Measurements from ENCODE around the gene MRPS14.

MRPS14 gene

GRCh38 chr1:174995916-174996315 lies 27.3 kb downstream of the MRPS14 start:
- TF ChIP-seq EZH2phosphoT487 (IDR thresholded peaks at IDR 0.05; ENCODE audit: borderline replicate concordance, low read length) (no peak), CTCF (IDR thresholded peaks at IDR 0.05; ENCODE audit: low read depth, low read length, poor library complexity, severe bottlenecking) (no peak)
- peaks cover 45% of the 10 kb centered on the region for H3K79me2 ChIP-seq (ENCODE audit: control insufficient read depth, low read length)
- no peaks in the 10 kb centered on the region for H3K27me3 ChIP-seq (ENCODE audit: control insufficient read depth, low read length)
- peaks cover 67% of the 10 kb centered on the region for H3K36me3 ChIP-seq (ENCODE audit: control insufficient read depth, low read length)
- H3K9me3 ChIP-seq (ENCODE audit: control insufficient read depth, insufficient read depth, low read length), result no peaks in the 10 kb centered on the region
- no peak overlapping the region for H3K4me3 ChIP-seq (ENCODE audit: low read length)
- peaks cover 18% of the 10 kb centered on the region for H3F3A ChIP-seq (ENCODE audit: control insufficient read depth, insufficient read depth)
- H3K4me1 ChIP-seq (ENCODE audit: control insufficient read depth, low read length), result peaks cover 22% of the 10 kb centered on the region
- H3K4me2 ChIP-seq (ENCODE audit: low read length), result no peak overlapping the region
- no peak overlapping the region for H3K27ac ChIP-seq (ENCODE audit: low read depth, low read length)
- no peaks in the 10 kb centered on the region for H4K20me1 ChIP-seq (ENCODE audit: control insufficient read depth, insufficient read depth, low read depth, low read length)
- H3K9me2 ChIP-seq (replicated peaks; ENCODE audit: control insufficient read depth, low read length), result no peaks in the 10 kb centered on the region

GRCh38 chr1:174995121-174995520 lies 28.1 kb downstream of the MRPS14 start:
- H3K36me3 ChIP-seq (ENCODE audit: control insufficient read depth, low read length), result peaks cover 66% of the 10 kb centered on the region
- H4K20me1 ChIP-seq (ENCODE audit: control insufficient read depth, insufficient read depth, low read depth, low read length), result no peaks in the 10 kb centered on the region
- H3K79me2 ChIP-seq (ENCODE audit: control insufficient read depth, low read length), result peaks cover 37% of the 10 kb centered on the region
- no peaks in the 10 kb centered on the region for H3K9me2 ChIP-seq (replicated peaks; ENCODE audit: control insufficient read depth, low read length)
- H3K9me3 ChIP-seq (ENCODE audit: control insufficient read depth, insufficient read depth, low read length), result no peaks in the 10 kb centered on the region
- H3F3A ChIP-seq (ENCODE audit: control insufficient read depth, insufficient read depth), result peaks cover 20% of the 10 kb centered on the region
- no peaks in the 10 kb centered on the region for H3K27me3 ChIP-seq (ENCODE audit: control insufficient read depth, low read length)
- H3K4me2 ChIP-seq (ENCODE audit: low read length), result no peak overlapping the region
- TF ChIP-seq EZH2phosphoT487 (IDR thresholded peaks at IDR 0.05; ENCODE audit: borderline replicate concordance, low read length) (no peak), CTCF (IDR thresholded peaks at IDR 0.05; ENCODE audit: low read depth, low read length, poor library complexity, severe bottlenecking) (no peak)
- no peak overlapping the region for H3K27ac ChIP-seq (ENCODE audit: low read depth, low read length)
- H3K4me1 ChIP-seq (ENCODE audit: control insufficient read depth, low read length), result peaks cover 25% of the 10 kb centered on the region
- H3K4me3 ChIP-seq (ENCODE audit: low read length), result no peak overlapping the region

GRCh38 chr1:174991473-174991872 lies 31.8 kb downstream of the MRPS14 start:
- peaks cover 10% of the 10 kb centered on the region for H3F3A ChIP-seq (ENCODE audit: control insufficient read depth, insufficient read depth)
- H3K36me3 ChIP-seq (ENCODE audit: control insufficient read depth, low read length), result peaks cover 69% of the 10 kb centered on the region
- H3K9me3 ChIP-seq (ENCODE audit: control insufficient read depth, insufficient read depth, low read length), result no peaks in the 10 kb centered on the region
- no peak overlapping the region for H3K27ac ChIP-seq (ENCODE audit: low read depth, low read length)
- no peaks in the 10 kb centered on the region for H4K20me1 ChIP-seq (ENCODE audit: control insufficient read depth, insufficient read depth, low read depth, low read length)
- H3K4me3 ChIP-seq (ENCODE audit: low read length), result no peak overlapping the region
- peaks cover 7% of the 10 kb centered on the region; the same call in 1 of the 2 replicates for H3K4me1 ChIP-seq (ENCODE audit: control insufficient read depth, low read length)
- H3K9me2 ChIP-seq (replicated peaks; ENCODE audit: control insufficient read depth, low read length), result no peaks in the 10 kb centered on the region
- TF ChIP-seq CTCF (IDR thresholded peaks at IDR 0.05; ENCODE audit: low read depth, low read length, poor library complexity, severe bottlenecking) (no peak), EZH2phosphoT487 (IDR thresholded peaks at IDR 0.05; ENCODE audit: borderline replicate concordance, low read length) (no peak)
- H3K27me3 ChIP-seq (ENCODE audit: control insufficient read depth, low read length), result no peaks in the 10 kb centered on the region
- H3K79me2 ChIP-seq (ENCODE audit: control insufficient read depth, low read length), result peaks cover 9% of the 10 kb centered on the region
- no peak overlapping the region for H3K4me2 ChIP-seq (ENCODE audit: low read length)
